Measurements from ENCODE around the gene CTNNA3. TPM values are rescaled to one million over a fixed set of nuclear protein-coding genes. Genes with fewer than 3 reads are reported as not detected.

Gene CTNNA3
- total and polyA plus RNA-seq, 4 donors, result 0.16 to 2.4 (median 1.4) TPM

GRCh38 chr10:67259319-67259929, 436.6 kb downstream of the CTNNA3 start:
- Histone ChIP-seq H3K27me3 (ENCODE audit: control insufficient read depth in 4 of 4, insufficient read depth in 4 of 4, low read length in 3 of 4) (no peaks in the 10 kb centered on the region), H3K4me3 (ENCODE audit: low read depth in 1 of 3, low read length in 3 of 3) (peak overlapping the region in 2 of 3 donors; percentile 6 to 52), H3K27ac (ENCODE audit: low read depth in 1 of 2, low read length in 2 of 2) (peak overlapping the region; percentile 84 to 94), H3K36me3 (ENCODE audit: control insufficient read depth in 4 of 4, insufficient read depth in 3 of 4, low read depth in 1 of 4, low read length in 3 of 4) (no peaks in the 10 kb centered on the region), H3K9ac (ENCODE audit: low read depth in 1 of 2, low read length in 2 of 2) (peak overlapping the region; percentile 56 to 84), H3K4me1 (ENCODE audit: control insufficient read depth in 4 of 4, insufficient read depth in 4 of 4, low read length in 3 of 4) (peaks cover 0 to 30% (median 13%) of the 10 kb centered on the region in 4 donors), H3K9me3 (ENCODE audit: control insufficient read depth in 4 of 4, low read length in 3 of 4) (no peaks in the 10 kb centered on the region)
- TF ChIP-seq RAD21 (IDR thresholded peaks at IDR 0.05) (peak; percentile 24 to 32), HNF4A (conservative IDR thresholded peaks at IDR 0.05) (peak; percentile 24 to 26), EGR1 (IDR thresholded peaks at IDR 0.05; ENCODE audit: low read depth in 2 of 2) (no peak), RXRA (IDR thresholded peaks at IDR 0.05) (peak; percentile 43 to 50), SP1 (IDR thresholded peaks at IDR 0.05) (peak; percentile 22), FOXA2 (IDR thresholded peaks at IDR 0.05) (peak; percentile 17), ATF3 (IDR thresholded peaks at IDR 0.05) (no peak), JUND (IDR thresholded peaks at IDR 0.05) (peak in 1 of 2 donors; percentile 12)
- DNase-seq (ENCODE audit: low spot score), result no peak
- WGBS, result 25% methylated on average over 4 of the region's 4 CpGs

GRCh38 chr10:67257427-67258144, 438.4 kb downstream of the CTNNA3 start:
- DNase-seq (ENCODE audit: low spot score), result no peak
- Histone ChIP-seq H3K27me3 (ENCODE audit: control insufficient read depth in 4 of 4, insufficient read depth in 4 of 4, low read length in 3 of 4) (no peaks in the 10 kb centered on the region), H3K9ac (ENCODE audit: low read depth in 1 of 2, low read length in 2 of 2) (peak overlapping the region in 1 of 2 donors; percentile 58), H3K27ac (ENCODE audit: low read depth in 1 of 2, low read length in 2 of 2) (peak overlapping the region; percentile 84 to 94), H3K9me3 (ENCODE audit: control insufficient read depth in 4 of 4, low read length in 3 of 4) (no peaks in the 10 kb centered on the region), H3K4me1 (ENCODE audit: control insufficient read depth in 4 of 4, insufficient read depth in 4 of 4, low read length in 3 of 4) (peaks cover 0 to 30% (median 13%) of the 10 kb centered on the region in 4 donors), H3K36me3 (ENCODE audit: control insufficient read depth in 4 of 4, insufficient read depth in 3 of 4, low read depth in 1 of 4, low read length in 3 of 4) (no peaks in the 10 kb centered on the region), H3K4me3 (ENCODE audit: low read depth in 1 of 3, low read length in 3 of 3) (no peak overlapping the region)
- peak; percentile 82 to 88 for TF ChIP-seq HNF4A (conservative IDR thresholded peaks at IDR 0.05)
- no peak for TF ChIP-seq MAX (IDR thresholded peaks at IDR 0.05)
- TF ChIP-seq ZBTB33 (IDR thresholded peaks at IDR 0.05), result no peak
- TF ChIP-seq REST (IDR thresholded peaks at IDR 0.05), result no peak
- TF ChIP-seq FOXA1 (IDR thresholded peaks at IDR 0.05), result no peak
- TF ChIP-seq YY1 (IDR thresholded peaks at IDR 0.05), result peak; percentile 61
- peak in 1 of 2 donors; percentile 16 for TF ChIP-seq RXRA (IDR thresholded peaks at IDR 0.05)
- TF ChIP-seq HNF4G (IDR thresholded peaks at IDR 0.05), result peak; percentile 48
- TF ChIP-seq FOXA2 (IDR thresholded peaks at IDR 0.05), result no peak
- peak in 1 of 2 donors; percentile 5 for TF ChIP-seq RAD21 (IDR thresholded peaks at IDR 0.05)
- peak; percentile 33 for TF ChIP-seq TAF1 (conservative IDR thresholded peaks at IDR 0.05)
- TF ChIP-seq CTCF (IDR thresholded peaks at IDR 0.05; ENCODE audit: low read depth, low read length, missing input control), result no peak
- TF ChIP-seq SP1 (IDR thresholded peaks at IDR 0.05), result peak; percentile 74
- 26% methylated on average over 4 of the region's 4 CpGs for WGBS
